NCI-H69 (cell line): ENCODE measurements around the gene TES.

Source experiments
- DNase-seq: peaks from one replicate; lab custom pipeline; 2025; lab: John Stamatoyannopoulos, UW

The TES gene

DNA sequence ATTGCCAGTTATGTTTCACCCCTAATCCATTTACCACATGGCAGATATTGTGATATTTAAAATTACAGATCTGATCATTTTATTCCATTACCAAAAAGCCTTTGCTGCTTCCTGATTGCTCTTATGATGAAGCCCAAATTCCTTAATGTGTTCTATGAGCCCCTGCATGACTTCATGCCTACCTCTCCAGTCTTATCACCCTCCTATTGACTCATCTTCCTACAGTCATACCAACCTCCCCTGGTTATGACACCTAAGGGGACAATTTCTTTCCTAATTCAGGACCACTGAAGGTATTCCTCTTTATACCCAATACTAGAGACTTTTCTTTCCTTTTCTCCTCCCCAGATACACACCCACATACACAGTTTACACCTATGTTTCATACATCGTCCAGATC, 36.0 kb downstream of the TES start:
- no peak for DNase-seq

GRCh38 chr7:116249969-116250553, 39.7 kb downstream of the TES start:
- peak; percentile 18 for DNase-seq

DNA sequence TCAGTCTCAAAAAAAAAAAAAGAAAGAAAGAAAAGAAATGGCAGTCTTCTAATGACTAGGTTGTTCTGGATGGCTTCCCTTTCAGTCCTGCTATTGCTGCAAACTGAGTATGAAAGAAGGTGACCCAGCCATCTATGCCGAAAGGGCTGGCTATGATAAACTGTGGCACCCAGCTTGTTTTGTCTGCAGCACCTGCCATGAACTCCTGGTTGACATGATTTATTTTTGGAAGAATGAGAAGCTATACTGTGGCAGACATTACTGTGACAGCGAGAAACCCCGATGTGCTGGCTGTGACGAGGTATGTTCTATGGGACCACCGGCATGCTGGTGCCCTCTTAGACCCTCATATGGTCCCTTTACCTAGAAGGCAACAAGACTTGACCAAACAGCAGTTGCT, 41.3 kb downstream of the TES start:
- no peak for DNase-seq

DNA sequence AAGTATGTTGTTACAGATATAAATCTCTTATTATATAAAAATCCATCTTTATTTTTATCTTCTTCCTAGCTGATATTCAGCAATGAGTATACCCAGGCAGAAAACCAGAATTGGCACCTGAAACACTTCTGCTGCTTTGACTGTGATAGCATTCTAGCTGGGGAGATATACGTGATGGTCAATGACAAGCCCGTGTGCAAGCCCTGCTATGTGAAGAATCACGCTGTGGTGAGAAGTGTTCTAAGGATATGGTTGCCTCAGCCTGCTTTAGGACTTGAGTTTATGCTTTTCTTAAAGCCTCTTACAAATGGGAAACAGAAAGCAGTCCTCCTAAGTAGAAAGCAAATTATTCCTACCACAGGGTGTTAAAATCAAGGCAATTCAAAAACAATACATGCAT, 41.9 kb downstream of the TES start:
- no peak for DNase-seq

GRCh38 chr7:116257156-116257555, 46.8 kb downstream of the TES start:
- no peak for DNase-seq

DNA sequence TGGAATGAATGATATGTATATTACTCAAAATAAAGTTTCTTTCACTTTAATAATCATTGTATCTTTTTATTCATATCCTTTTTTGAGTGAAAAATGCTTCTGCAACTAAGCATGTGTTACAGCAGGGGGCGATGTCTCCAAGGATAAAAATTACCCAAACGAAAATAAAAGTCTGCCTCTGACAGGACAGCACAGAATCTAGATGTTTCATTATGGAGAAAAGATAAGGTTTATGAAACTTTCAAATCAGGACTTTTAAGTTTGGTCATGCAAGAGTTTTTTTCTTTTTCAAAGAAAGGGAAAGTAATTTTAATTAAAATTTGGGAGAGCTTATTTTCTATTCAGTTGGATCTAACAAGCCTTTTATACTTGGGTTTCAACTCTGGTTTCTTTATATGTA, 48.4 kb downstream of the TES start:
- peak; percentile 59 for DNase-seq

DNA sequence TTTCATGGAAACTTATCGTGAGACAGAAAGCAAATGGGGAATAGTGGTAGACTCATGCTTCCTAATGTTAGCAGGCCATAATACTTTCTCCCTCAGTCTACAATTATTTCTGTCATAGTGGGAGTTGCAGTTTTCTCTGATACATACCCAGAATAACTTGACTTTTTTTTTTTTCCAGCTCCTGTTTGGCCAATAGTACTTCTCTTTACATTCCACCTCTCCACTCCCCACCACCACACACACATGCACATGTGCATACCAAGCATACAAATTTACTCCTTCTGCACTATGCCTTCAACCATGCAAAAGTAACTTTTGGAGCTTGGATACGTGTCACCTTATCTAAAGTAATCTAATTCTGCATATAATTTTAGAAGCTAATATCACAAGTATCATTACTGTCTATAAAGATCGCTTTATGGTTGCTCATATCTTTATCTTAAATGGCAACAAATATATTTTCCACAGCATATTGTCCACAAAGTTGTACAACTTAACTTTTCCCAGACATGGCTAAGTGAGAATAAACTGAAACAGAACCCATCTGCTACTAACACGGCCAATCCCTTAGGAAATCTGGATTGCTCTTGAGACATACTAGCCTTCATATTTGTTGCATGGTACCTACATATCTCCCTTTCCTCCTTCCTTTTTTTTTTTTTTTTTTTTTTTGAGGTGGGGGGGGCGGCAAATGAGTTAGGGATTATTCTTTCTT, 49.0 kb downstream of the TES start:
- DNase-seq, result no peak

GRCh38 chr7:116259871-116260440, 49.6 kb downstream of the TES start:
- no peak for DNase-seq

DNA sequence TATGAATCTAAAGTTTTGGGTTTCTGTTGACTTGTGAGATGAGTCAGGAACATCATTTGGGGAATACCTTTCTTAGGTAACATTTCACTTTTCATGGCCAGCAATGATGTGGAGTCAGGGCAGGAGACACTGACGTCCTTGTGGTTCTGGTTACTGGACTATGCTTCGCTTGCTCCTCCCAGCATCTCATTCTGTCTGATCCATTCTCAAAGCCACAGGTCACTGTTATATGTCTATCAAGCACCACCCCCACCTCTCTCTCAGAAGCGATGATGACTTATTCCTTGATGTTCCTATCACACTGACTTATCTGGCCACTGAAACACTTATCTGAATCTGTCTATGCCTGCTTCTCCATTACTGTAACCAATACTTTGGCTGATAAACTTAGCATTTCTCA, 51.6 kb downstream of the TES start:
- DNase-seq, result no peak

DNA sequence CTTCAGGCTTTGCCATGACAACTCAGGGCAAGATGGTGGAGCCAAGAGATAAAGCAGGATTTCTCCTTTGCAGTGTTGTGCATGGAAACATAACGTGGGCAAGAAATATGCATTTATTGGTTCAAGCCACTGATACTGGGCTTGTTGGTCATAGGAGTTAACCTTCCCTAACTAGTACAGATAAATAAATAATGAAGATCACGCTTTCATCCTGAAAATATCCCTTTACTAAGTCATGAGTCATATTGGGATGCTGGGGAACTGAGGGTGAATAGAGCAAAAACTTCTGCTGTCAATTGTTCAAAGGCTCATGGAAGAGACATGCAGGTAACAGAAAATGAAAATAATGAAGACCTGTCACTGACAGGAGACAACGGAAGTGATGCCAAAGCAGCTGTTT, 55.5 kb downstream of the TES start:
- DNase-seq, result no peak

DNA sequence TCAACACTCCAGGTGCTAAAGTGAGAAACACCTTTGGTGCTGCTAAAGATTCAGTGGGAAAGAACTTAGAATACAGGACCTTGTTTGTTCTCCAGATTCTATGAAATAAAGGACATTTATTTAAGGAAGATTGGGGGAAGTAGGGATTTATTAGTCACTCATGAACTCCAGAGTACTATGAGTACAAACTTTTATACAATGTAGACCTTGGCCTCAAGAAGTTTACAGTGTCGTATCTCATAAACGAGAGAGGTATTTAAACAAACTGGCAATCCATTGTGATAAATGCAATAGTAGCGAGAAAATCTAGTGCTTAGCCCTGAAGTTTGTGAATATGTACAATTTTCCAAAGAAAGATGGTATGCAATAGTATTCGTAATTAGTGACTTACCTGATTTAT, 59.1 kb downstream of the TES start:
- DNase-seq, result no peak

GRCh38 chr7:116271161-116271913, 61.0 kb downstream of the TES start:
- DNase-seq, result no peak

GRCh38 chr7:116271963-116272886, 61.9 kb downstream of the TES start:
- DNase-seq, result no peak

DNA sequence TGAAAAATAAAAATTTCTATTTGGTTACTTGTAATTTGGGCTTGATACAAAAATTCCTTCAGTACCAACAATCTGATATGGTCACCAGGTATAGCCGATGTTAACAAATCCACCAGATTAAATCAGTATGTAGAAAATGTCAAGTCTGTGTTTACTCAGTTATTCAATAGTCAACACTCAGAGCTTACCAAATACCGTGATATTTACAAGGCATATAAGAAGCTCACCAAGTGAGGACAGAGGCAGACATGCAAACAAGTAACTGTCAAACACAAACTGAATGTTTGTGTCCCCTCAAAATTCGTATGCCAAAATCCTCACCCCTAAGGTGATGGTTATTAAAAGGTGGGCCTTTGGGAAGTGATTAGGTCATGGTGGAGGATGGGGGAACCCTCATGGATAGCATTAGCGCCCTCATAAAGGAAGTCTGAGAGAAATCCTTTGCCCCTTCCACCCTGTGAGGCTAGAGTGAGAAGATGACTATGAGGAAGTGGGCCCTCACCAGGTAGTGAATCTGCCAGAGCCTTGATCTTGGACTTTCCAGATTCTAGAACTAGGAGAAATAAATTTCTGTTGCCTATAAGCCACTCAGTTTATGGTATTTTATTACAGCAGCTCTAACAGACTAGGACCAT, 63.1 kb downstream of the TES start:
- DNase-seq, result no peak

DNA sequence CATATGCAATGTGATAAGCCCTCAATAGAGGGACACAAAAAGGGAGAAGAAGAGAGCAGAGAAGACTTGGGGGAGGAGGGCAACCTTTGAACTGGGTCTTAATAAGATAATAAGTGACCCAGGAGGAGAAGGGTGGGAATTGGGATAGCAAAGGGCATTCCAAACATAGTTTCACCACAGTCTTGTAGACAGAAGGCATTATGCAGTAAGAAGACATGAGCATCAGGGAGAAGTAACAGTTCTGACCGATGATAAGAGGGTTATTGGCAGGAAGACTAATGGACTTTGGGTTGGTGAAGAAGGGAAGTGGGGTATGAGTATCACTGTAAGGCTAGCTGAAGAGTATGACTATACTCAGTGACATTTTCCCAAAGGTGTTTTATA, 63.6 kb downstream of the TES start:
- DNase-seq, result no peak

DNA sequence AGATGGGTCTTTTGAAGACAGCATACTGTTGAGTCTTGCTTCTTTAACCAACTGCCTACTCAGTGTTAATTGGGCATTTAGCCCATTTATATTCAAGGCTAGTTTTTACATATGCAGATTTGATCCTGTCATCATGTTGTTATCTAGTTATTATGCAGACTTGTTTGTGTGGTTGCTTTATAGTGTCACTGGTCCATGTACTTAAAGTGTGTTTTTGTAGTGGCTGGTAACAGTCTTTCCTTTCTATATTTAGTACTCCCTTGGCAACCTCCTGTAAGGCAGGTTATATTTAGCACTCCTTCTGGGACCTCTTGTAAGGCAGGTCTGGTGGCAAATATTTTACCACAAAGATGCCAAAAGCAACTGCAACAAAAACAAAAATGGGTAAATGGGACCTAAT, 66.7 kb downstream of the TES start:
- no peak for DNase-seq

DNA sequence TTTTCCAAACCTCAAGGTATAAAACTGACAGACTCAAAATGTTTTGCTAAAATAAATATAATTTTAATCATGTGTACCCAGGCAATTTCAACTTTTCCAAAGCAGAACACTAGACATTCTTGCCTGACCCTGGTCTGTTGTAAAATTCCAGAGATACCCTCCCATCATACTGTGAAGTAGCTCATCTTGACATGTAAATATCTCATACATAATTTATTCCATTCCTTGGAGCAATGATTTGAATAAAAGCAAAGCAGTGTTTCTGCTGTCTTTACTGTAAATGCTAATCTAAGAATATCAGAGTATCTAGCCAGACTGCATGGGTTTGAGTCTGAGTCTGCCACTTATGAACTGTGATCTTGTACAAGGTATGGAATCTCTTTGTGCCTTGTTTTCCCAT, 68.9 kb downstream of the TES start:
- DNase-seq, result no peak

DNA sequence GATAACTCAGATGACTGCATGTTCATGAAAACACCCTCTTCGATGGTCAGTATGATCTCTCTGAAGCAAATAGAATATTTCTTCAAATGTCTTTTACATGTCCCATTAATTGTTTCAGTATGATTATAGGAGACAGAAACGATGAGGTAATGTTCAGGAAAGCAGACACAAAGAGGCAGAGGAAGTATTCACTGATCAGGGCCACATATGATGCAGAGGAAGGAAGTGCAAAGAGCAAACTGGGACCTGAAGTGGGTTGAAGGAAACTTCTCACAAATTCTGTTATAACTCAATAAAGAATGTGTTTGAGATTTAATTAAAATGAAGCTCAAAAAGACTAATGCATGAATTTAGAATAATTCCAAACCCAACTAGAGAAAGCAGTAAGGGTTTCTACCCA, 70.5 kb downstream of the TES start:
- DNase-seq, result no peak

DNA sequence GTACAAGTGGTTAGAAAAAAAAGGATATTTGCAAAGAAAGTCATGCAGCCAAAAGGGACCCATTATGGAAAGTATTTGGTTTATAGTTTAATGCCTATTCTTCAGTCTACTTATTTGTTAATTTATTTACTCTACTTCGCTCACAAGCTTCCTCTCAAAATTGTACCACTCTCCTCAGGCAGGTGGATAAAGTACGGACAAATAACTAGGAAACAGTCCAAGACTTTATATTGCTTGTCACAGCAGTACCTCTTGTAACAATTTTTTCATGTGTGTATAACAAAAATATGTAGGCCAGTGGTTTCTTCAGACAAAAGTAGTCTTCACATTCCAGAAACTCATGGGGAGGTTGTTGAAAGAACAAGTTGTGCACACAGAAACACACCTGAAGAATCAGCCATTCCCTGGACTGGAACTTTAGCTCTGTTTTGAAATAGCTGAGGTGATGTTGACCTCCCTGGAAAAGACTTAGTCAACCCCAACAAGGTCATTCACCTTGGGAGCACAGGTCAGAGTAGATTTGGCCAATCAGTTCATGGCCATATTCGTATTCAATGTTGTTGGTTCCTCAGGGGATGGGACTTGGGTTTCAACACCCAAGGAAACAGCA, 73.4 kb downstream of the TES start:
- no peak for DNase-seq

DNA sequence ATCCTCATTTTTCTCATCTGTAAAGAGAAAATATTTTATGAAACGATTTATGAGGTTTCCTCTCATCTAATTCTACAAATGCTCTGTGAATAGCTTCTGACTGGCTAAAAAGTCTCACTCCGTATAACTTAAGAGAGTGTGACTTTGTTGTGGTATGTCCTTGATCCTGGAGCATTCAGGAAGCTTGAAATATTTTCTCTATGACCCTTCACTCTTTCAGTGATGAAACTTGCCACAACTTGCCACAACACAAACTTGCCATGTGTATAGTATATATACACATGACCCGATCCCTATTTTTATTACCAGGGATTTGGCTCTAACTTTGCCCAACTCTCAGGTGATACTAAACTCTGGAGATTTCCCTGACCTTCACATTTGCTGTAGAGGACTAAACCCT, 74.1 kb downstream of the TES start:
- no peak for DNase-seq

- no peak for DNase-seq
Measured at GRCh38 chr7:116285252-116285651, 74.9 kb downstream of the TES start.
